ENCODE measurements around the gene CCDC188. TPM values are rescaled to one million over a fixed set of nuclear protein-coding genes. Genes with fewer than 3 reads are reported as not detected.

Gene CCDC188
- polyA plus RNA-seq, 1 donor from 2014 or later: not detected

- Histone ChIP-seq H3F3A (ENCODE audit: insufficient read depth, low read length, poor library complexity, severe bottlenecking) (no peaks in the 10 kb centered on the region), H2AFZ (ENCODE audit: low read depth, low read length) (no peak overlapping the region), H3K9me2 (ENCODE audit: insufficient read depth, low read length) (no peaks in the 10 kb centered on the region), H3K9me3 (ENCODE audit: low read length) (no peaks in the 10 kb centered on the region), H4K20me1 (ENCODE audit: insufficient read depth) (no peaks in the 10 kb centered on the region), H3K27me3 (ENCODE audit: insufficient read depth, low read depth, low read length) (no peaks in the 10 kb centered on the region), H3K36me3 (ENCODE audit: insufficient read depth, low read length) (no peaks in the 10 kb centered on the region), H3K4me3 (ENCODE audit: low read length) (no peak overlapping the region), H3K79me2 (replicated peaks; ENCODE audit: insufficient read depth, low read length) (no peaks in the 10 kb centered on the region), H3K4me2 (ENCODE audit: low read length) (no peak overlapping the region), H3K9ac (ENCODE audit: low read length) (no peak overlapping the region), H3K27ac (ENCODE audit: low read length) (no peak overlapping the region)
- TF ChIP-seq TAF1 (IDR thresholded peaks at IDR 0.05; ENCODE audit: low read depth) (no peak), POLR2AphosphoS5 (IDR thresholded peaks at IDR 0.05) (no peak), EP300 (conservative IDR thresholded peaks at IDR 0.05; ENCODE audit: poor library complexity, severe bottlenecking) (no peak), RAD21 (conservative IDR thresholded peaks at IDR 0.05) (no peak), MXI1 (conservative IDR thresholded peaks at IDR 0.05; ENCODE audit: poor library complexity, severe bottlenecking) (no peak), EZH2 (IDR thresholded peaks at IDR 0.05; ENCODE audit: borderline replicate concordance, insufficient read depth, low read length, poor library complexity, severe bottlenecking) (no peak), SMC3 (conservative IDR thresholded peaks at IDR 0.05; ENCODE audit: poor library complexity) (no peak)
- TF ChIP-seq, protein P1, sequence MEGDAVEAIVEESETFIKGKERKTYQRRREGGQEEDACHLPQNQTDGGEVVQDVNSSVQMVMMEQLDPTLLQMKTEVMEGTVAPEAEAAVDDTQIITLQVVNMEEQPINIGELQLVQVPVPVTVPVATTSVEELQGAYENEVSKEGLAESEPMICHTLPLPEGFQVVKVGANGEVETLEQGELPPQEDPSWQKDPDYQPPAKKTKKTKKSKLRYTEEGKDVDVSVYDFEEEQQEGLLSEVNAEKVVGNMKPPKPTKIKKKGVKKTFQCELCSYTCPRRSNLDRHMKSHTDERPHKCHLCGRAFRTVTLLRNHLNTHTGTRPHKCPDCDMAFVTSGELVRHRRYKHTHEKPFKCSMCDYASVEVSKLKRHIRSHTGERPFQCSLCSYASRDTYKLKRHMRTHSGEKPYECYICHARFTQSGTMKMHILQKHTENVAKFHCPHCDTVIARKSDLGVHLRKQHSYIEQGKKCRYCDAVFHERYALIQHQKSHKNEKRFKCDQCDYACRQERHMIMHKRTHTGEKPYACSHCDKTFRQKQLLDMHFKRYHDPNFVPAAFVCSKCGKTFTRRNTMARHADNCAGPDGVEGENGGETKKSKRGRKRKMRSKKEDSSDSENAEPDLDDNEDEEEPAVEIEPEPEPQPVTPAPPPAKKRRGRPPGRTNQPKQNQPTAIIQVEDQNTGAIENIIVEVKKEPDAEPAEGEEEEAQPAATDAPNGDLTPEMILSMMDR (IDR thresholded peaks at IDR 0.05; ENCODE audit: poor library complexity, severe bottlenecking): no peak
- TF ChIP-seq, protein P2, sequence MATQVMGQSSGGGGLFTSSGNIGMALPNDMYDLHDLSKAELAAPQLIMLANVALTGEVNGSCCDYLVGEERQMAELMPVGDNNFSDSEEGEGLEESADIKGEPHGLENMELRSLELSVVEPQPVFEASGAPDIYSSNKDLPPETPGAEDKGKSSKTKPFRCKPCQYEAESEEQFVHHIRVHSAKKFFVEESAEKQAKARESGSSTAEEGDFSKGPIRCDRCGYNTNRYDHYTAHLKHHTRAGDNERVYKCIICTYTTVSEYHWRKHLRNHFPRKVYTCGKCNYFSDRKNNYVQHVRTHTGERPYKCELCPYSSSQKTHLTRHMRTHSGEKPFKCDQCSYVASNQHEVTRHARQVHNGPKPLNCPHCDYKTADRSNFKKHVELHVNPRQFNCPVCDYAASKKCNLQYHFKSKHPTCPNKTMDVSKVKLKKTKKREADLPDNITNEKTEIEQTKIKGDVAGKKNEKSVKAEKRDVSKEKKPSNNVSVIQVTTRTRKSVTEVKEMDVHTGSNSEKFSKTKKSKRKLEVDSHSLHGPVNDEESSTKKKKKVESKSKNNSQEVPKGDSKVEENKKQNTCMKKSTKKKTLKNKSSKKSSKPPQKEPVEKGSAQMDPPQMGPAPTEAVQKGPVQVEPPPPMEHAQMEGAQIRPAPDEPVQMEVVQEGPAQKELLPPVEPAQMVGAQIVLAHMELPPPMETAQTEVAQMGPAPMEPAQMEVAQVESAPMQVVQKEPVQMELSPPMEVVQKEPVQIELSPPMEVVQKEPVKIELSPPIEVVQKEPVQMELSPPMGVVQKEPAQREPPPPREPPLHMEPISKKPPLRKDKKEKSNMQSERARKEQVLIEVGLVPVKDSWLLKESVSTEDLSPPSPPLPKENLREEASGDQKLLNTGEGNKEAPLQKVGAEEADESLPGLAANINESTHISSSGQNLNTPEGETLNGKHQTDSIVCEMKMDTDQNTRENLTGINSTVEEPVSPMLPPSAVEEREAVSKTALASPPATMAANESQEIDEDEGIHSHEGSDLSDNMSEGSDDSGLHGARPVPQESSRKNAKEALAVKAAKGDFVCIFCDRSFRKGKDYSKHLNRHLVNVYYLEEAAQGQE (IDR thresholded peaks at IDR 0.05; ENCODE audit: borderline replicate concordance): no peak
Observed at GRCh38 chr22:20157430-20158183, 6.8 kb upstream of the CCDC188 start.

- Histone ChIP-seq H3K9me3 (ENCODE audit: low read length) (no peaks in the 10 kb centered on the region), H2AFZ (ENCODE audit: low read depth, low read length) (no peak overlapping the region), H3K4me3 (ENCODE audit: low read length) (no peak overlapping the region), H3K4me2 (ENCODE audit: low read length) (no peak overlapping the region), H4K20me1 (ENCODE audit: insufficient read depth) (no peaks in the 10 kb centered on the region), H3K79me2 (replicated peaks; ENCODE audit: insufficient read depth, low read length) (no peaks in the 10 kb centered on the region), H3F3A (ENCODE audit: insufficient read depth, low read length, poor library complexity, severe bottlenecking) (no peaks in the 10 kb centered on the region), H3K9ac (ENCODE audit: low read length) (no peak overlapping the region), H3K9me2 (ENCODE audit: insufficient read depth, low read length) (no peaks in the 10 kb centered on the region), H3K36me3 (ENCODE audit: insufficient read depth, low read length) (no peaks in the 10 kb centered on the region), H3K27ac (ENCODE audit: low read length) (no peak overlapping the region), H3K27me3 (ENCODE audit: insufficient read depth, low read depth, low read length) (no peaks in the 10 kb centered on the region)
- TF ChIP-seq, protein P1 (IDR thresholded peaks at IDR 0.05; ENCODE audit: poor library complexity, severe bottlenecking): peak; percentile 99
- TF ChIP-seq EZH2 (IDR thresholded peaks at IDR 0.05; ENCODE audit: borderline replicate concordance, insufficient read depth, low read length, poor library complexity, severe bottlenecking) (no peak), RAD21 (conservative IDR thresholded peaks at IDR 0.05) (peak; percentile 100), TAF1 (IDR thresholded peaks at IDR 0.05; ENCODE audit: low read depth) (no peak), MXI1 (conservative IDR thresholded peaks at IDR 0.05; ENCODE audit: poor library complexity, severe bottlenecking) (no peak), SMC3 (conservative IDR thresholded peaks at IDR 0.05; ENCODE audit: poor library complexity) (peak; percentile 100), EP300 (conservative IDR thresholded peaks at IDR 0.05; ENCODE audit: poor library complexity, severe bottlenecking) (no peak), POLR2AphosphoS5 (IDR thresholded peaks at IDR 0.05) (no peak)
- TF ChIP-seq, protein P2 (IDR thresholded peaks at IDR 0.05; ENCODE audit: borderline replicate concordance): no peak
Observed at GRCh38 chr22:20156611-20157429, 6.0 kb upstream of the CCDC188 start.

All from neural cell (in vitro differentiated cells).